Karpas-422 (cell line): ENCODE measurements around the gene DENND2A. TPM values are rescaled to one million over a fixed set of nuclear protein-coding genes. Genes with fewer than 3 reads are reported as not detected.

Source experiments
- DNase-seq: peaks from one replicate; pipeline ENCODE4 v3.0.0-alpha.2; 2015
- H2AFZ ChIP-seq: fragments of 200-600 bp; sonication (generic); 2 replicates; pipeline ENCODE4 v1.6.1; 2014; ENCODE audit warnings: antibody characterized with exemption, low read length, mixed read lengths
- H3K27ac ChIP-seq: fragments of 200-600 bp; sonication (generic); 2 replicates; pipeline ENCODE4 v1.5.1; 2014; ENCODE audit warnings: mild to moderate bottlenecking, low read length, moderate library complexity
- H3K27me3 ChIP-seq: fragments of 200-600 bp; sonication (generic); 2 replicates; pipeline ENCODE4 v1.6.1; 2014; ENCODE audit warnings: low read length, mixed read lengths
- H3K36me3 ChIP-seq: fragments of 200-600 bp; sonication (generic); 2 replicates; pipeline ENCODE4 v1.6.1; 2014; ENCODE audit warnings: low read length, mixed read lengths; ENCODE audit not compliant: insufficient read depth
- H3K4me1 ChIP-seq: fragments of 200-600 bp; sonication (generic); 2 replicates; pipeline ENCODE4 v1.6.1; 2014; ENCODE audit warnings: mild to moderate bottlenecking, low read length, mixed read lengths
- H3K4me2 ChIP-seq: fragments of 200-600 bp; sonication (generic); 2 replicates; pipeline ENCODE4 v1.6.1; 2014; ENCODE audit warnings: low read length, low read depth, mild to moderate bottlenecking; ENCODE audit not compliant: poor library complexity, severe bottlenecking
- H3K4me3 ChIP-seq: fragments of 200-600 bp; sonication (generic); 2 replicates; pipeline ENCODE4 v1.5.1; 2014; ENCODE audit warnings: mild to moderate bottlenecking, antibody characterized with exemption, low read length, mixed read lengths
- H3K79me2 ChIP-seq: fragments of 200-600 bp; sonication (generic); 2 replicates; pipeline ENCODE4 v1.6.1; 2014; ENCODE audit warnings: mild to moderate bottlenecking, low read length, mixed read lengths
- H3K9ac ChIP-seq: fragments of 200-600 bp; sonication (generic); 2 replicates; pipeline ENCODE4 v1.6.0; 2014; ENCODE audit warnings: low read length
- H3K9me2 ChIP-seq: fragments of 200-600 bp; sonication (generic), shearing (Covaris generic); replicated peaks from 2 replicates; pipeline ENCODE4 v1.6.0; 2014; ENCODE audit warnings: mild to moderate bottlenecking, low read length, moderate library complexity; ENCODE audit not compliant: insufficient read depth
- H3K9me3 ChIP-seq: fragments of 300-700, 200-600 bp; sonication (generic); 2 replicates; pipeline ENCODE4 v1.6.1; 2014; ENCODE audit warnings: low read length, mixed read lengths
- H4K20me1 ChIP-seq: fragments of 200-600 bp; sonication (generic); 2 replicates; pipeline ENCODE4 v1.6.1; 2014; ENCODE audit warnings: mild to moderate bottlenecking, antibody characterized with exemption, low read length, low read depth; ENCODE audit not compliant: insufficient read depth
- total RNA-seq: library from RNA; depleted of rRNA; stranded (reverse); fragments of >200 nt; shearing (Covaris generic); gene quantifications from 2 replicates; pipeline ENCODE4 v1.2.3, GENCODE V29; 2014; ENCODE audit warnings: low replicate concordance

Gene DENND2A
- total RNA-seq, 1 experiment from 2014 or later = not detected

GRCh38 chr7:140659856-140660255, 19.2 kb upstream of the DENND2A start:
- Histone ChIP-seq H2AFZ (no peak overlapping the region), H3K36me3 (no peaks in the 10 kb centered on the region), H3K9ac (no peak overlapping the region)

GRCh38 chr7:140657891-140658290, 17.3 kb upstream of the DENND2A start:
- no peaks in the 10 kb centered on the region for H3K9me3 ChIP-seq

More at GRCh38 chr7:140659856-140660255, 19.2 kb upstream of the DENND2A start:
- H3K4me1 ChIP-seq = peaks cover 12% of the 10 kb centered on the region
- H3K9me3 ChIP-seq = no peaks in the 10 kb centered on the region
- DNase-seq = no peak
- H3K79me2 ChIP-seq = no peaks in the 10 kb centered on the region
- no peak overlapping the region for H3K4me2 ChIP-seq
- no peaks in the 10 kb centered on the region for H4K20me1 ChIP-seq
- no peak overlapping the region for H3K27ac ChIP-seq
- H3K27me3 ChIP-seq = no peaks in the 10 kb centered on the region
- no peak overlapping the region for H3K4me3 ChIP-seq
- H3K9me2 ChIP-seq = no peaks in the 10 kb centered on the region

DNA sequence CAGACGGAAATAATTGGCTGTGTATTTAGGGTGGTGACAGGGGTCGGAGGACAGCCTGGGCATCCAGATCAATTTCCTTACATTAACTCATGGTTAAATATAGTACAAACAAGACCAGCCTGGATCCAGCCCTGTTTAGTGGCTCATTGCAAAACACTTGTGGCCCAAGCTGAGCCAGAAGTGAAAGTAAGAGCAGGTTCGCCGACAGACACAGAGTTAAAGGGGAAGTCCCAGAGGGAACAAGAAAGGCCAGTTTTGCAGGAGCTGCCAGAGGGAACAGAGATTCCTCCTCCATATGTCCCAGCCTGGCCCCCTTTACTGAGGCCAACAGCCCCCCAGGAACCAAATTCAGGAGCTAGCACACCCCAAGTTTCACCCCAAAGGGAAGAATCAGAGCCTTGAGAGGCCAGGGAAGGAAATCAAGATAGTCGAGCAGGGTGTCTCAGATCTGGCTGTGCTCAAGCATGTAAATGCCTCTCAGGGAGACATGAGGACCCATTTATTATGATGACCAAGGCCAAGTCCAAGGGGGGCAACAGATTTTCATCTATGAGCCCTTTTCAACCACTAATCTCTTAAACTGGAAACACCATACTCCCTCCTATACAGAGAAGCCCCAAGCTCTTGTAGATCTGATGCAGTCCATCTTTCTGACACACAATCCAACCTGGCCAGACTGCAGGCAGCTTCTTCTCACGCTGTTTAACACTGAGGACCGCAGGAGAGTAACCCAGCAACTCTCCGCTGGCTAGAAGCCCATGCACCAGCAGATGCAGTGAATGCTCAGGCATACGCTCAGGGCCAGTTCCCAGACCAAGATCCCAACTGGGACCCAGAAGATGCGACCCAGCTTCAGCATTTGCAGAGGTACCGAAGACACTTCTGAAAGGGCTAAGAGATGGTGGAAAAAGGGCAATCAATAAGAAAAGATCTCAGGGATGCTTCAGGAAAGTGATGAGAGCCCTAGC, 16.2 kb upstream of the DENND2A start:
- DNase-seq = peak; percentile 63
- H3K4me1 ChIP-seq = peaks cover 12% of the 10 kb centered on the region
- H3K9ac ChIP-seq = peak overlapping the region; percentile 52
- no peaks in the 10 kb centered on the region for H3K27me3 ChIP-seq
- H3K36me3 ChIP-seq = no peaks in the 10 kb centered on the region
- H3K27ac ChIP-seq = no peak overlapping the region
- no peaks in the 10 kb centered on the region for H3K9me2 ChIP-seq
- no peaks in the 10 kb centered on the region for H4K20me1 ChIP-seq
- peak overlapping the region; percentile 65 for H3K4me2 ChIP-seq
- H3K9me3 ChIP-seq = no peaks in the 10 kb centered on the region
- H3K4me3 ChIP-seq = peak overlapping the region; percentile 47; the same call in 1 of the 2 replicates
- H3K79me2 ChIP-seq = no peaks in the 10 kb centered on the region
- peak overlapping the region; percentile 36; the same call in 1 of the 2 replicates for H2AFZ ChIP-seq

More at GRCh38 chr7:140657891-140658290, 17.3 kb upstream of the DENND2A start:
- no peak for DNase-seq
- Histone ChIP-seq H3K27ac (no peak overlapping the region), H3K4me1 (peaks cover 12% of the 10 kb centered on the region), H3K79me2 (no peaks in the 10 kb centered on the region), H3K36me3 (no peaks in the 10 kb centered on the region), H3K9ac (no peak overlapping the region), H2AFZ (no peak overlapping the region), H3K27me3 (no peaks in the 10 kb centered on the region), H3K9me2 (no peaks in the 10 kb centered on the region), H4K20me1 (no peaks in the 10 kb centered on the region), H3K4me3 (no peak overlapping the region), H3K4me2 (no peak overlapping the region)

DNA sequence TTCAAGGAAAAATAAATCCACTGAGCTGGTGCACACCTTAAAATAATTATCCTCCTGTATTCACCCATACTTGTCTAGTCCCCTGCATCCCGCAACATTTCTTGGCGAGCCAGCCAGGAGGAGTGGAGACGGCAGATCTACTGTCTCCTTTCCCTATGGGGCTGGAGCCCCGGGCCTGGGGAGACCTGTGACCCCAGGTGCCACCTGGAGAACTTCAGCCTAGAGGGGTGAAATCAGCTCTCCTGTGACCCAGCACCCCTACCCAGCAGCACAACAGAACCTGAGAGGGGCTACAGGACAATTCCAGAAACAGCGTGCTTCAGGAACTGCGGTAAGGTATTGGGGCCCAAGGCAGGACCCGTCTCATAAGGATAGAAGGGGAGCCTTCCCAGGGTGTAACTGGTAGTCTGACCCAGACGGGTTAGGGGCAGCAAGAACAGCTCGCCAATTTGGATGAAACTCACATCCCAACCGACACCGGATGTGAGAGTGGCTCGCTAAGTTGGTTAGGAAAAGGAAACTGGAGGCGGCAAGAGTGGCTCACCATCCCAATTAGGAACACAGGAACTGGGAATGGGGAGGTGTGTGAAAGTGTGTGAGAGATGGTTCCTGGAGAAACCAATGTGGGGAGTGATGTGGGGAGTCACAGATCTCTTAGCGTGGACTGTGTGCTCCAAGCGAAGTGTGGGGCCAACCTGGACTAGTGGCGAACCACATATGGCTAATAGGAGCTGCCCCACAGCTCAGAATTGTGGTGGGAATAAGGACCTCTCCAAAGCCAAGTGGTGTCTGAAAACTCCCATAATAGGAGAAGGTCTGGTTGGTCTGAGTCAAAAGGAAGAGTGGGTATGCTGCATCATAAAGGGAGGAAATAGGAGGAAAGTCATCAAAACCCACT, 15.1 kb upstream of the DENND2A start:
- H3K9me3 ChIP-seq = no peaks in the 10 kb centered on the region
- H3K4me3 ChIP-seq = peak overlapping the region; percentile 47; the same call in 1 of the 2 replicates
- no peaks in the 10 kb centered on the region for H4K20me1 ChIP-seq
- H3K9ac ChIP-seq = peak overlapping the region; percentile 52; the same call in 1 of the 2 replicates
- peaks cover 12% of the 10 kb centered on the region for H3K4me1 ChIP-seq
- H2AFZ ChIP-seq = no peak overlapping the region
- H3K27ac ChIP-seq = no peak overlapping the region
- H3K4me2 ChIP-seq = peak overlapping the region; percentile 65
- H3K27me3 ChIP-seq = no peaks in the 10 kb centered on the region
- peak; percentile 20 for DNase-seq
- H3K9me2 ChIP-seq = no peaks in the 10 kb centered on the region
- no peaks in the 10 kb centered on the region for H3K79me2 ChIP-seq
- H3K36me3 ChIP-seq = no peaks in the 10 kb centered on the region

DNA sequence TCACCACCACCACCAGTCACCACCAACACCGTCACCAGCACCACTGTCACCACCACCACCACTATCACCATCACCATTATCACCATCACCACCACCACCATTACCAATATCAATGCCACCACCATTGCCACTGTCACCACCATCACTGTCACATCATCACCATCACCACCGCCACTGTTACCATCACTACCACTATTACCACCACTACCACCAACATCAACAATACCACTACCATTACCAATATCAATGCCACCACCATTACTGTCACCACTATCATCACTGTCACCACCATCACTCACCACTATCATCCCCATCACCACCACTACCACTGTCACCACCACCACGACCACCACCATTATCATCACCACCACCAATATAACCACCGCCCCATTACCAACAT, 14.0 kb upstream of the DENND2A start:
- H3K27me3 ChIP-seq = no peaks in the 10 kb centered on the region
- no peaks in the 10 kb centered on the region for H3K9me3 ChIP-seq
- H3K27ac ChIP-seq = no peak overlapping the region
- H3K36me3 ChIP-seq = no peaks in the 10 kb centered on the region
- peaks cover 12% of the 10 kb centered on the region for H3K4me1 ChIP-seq
- no peak overlapping the region for H3K9ac ChIP-seq
- no peak overlapping the region for H3K4me2 ChIP-seq
- no peaks in the 10 kb centered on the region for H3K9me2 ChIP-seq
- H3K4me3 ChIP-seq = no peak overlapping the region
- H3K79me2 ChIP-seq = no peaks in the 10 kb centered on the region
- H2AFZ ChIP-seq = no peak overlapping the region
- DNase-seq = no peak
- no peaks in the 10 kb centered on the region for H4K20me1 ChIP-seq

DNA sequence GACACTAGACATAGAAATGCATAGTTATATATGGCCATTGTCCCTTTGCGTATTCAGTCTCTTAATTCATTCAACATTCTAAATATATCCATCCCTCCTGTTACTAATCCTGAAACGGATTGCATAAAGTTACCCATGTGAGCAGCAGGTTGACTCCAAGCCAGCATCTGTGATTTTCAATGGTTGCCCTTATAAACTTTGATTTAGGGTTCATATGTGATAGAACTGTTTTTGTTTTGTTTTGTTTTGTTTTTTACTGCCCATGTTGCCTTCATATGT, 13.4 kb upstream of the DENND2A start:
- no peak overlapping the region for H3K9ac ChIP-seq
- H4K20me1 ChIP-seq = no peaks in the 10 kb centered on the region
- H3K4me2 ChIP-seq = no peak overlapping the region
- H3K36me3 ChIP-seq = no peaks in the 10 kb centered on the region
- H3K9me3 ChIP-seq = no peaks in the 10 kb centered on the region
- no peaks in the 10 kb centered on the region for H3K27me3 ChIP-seq
- no peak overlapping the region for H3K4me3 ChIP-seq
- H2AFZ ChIP-seq = no peak overlapping the region
- no peak overlapping the region for H3K27ac ChIP-seq
- no peak for DNase-seq
- no peaks in the 10 kb centered on the region for H3K9me2 ChIP-seq
- peaks cover 12% of the 10 kb centered on the region for H3K4me1 ChIP-seq
- H3K79me2 ChIP-seq = no peaks in the 10 kb centered on the region

DNA sequence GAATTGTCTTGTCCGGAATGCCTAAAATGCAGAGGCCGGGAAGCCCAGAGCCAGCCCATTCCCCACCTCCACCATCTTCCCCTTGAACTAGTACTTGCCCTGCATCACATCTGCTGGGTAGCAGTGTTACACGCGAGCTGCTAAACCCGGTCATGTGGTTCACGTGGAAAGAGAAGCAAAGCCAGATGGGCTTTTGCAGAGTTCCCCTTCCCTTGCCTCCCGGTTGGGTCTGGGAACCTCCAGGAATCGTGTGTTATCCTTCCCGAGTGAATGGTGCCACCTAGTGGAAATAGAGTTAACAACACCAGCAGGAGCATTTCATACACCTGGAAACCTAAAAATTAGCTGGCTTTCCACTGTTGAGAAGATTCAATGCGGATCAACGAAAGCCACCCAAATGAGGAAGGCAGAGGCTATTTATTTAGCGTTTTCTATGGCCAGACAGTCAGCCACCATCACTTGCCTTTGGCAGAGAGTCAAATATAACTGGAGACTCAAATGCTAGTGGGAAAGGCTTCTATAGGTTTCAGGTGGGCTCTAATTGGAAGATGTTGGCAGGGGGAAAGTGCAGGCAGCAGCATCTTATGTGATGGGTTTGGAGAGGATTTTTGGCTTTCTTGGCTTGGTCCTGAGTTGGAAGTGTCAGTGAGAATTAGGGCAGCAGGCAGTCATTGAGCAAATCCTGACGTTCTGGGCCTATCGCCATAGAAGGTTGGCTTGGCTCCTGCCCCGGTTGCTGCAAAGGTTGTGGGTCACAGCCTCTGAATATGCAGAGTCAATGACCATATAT, 12.9 kb upstream of the DENND2A start:
- H3K79me2 ChIP-seq = no peaks in the 10 kb centered on the region
- H3K27ac ChIP-seq = no peak overlapping the region
- no peak overlapping the region for H2AFZ ChIP-seq
- DNase-seq = peak; percentile 72
- peaks cover 12% of the 10 kb centered on the region for H3K4me1 ChIP-seq
- no peaks in the 10 kb centered on the region for H3K9me3 ChIP-seq
- no peaks in the 10 kb centered on the region for H3K9me2 ChIP-seq
- H3K27me3 ChIP-seq = no peaks in the 10 kb centered on the region
- no peak overlapping the region for H3K9ac ChIP-seq
- H3K4me2 ChIP-seq = no peak overlapping the region
- no peak overlapping the region for H3K4me3 ChIP-seq
- H3K36me3 ChIP-seq = no peaks in the 10 kb centered on the region
- H4K20me1 ChIP-seq = no peaks in the 10 kb centered on the region
